ENCODE data around the gene RHEB. TPM values are rescaled to one million over a fixed set of nuclear protein-coding genes. Genes with fewer than 3 reads are reported as not detected.

The RHEB gene
- total RNA-seq, 1 experiment from 2014 or later, result 114 TPM

DNA sequence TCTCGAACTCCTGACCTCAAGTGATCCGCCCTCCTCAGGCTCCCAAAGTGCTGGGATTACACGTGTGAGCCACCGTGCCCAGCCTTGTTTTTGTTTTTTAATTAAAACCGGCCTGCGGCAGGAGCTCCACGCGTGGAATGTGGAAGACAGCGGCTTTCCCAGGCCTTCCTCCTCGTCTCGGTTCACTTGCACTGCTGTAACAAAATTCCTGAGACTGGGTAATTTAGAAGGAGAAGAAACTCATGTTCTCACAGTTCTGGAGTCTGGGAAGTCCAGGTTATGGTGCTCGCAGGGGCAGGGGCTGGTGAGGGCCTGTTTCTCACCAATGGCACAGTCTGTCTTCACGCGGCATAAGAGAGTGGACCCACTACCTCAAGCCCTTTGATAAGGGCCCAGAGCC is 65.4 kb downstream of the RHEB start:
- no peak overlapping the region for H2BK5ac ChIP-seq (ENCODE audit: insufficient read length, low read length)
- no peak overlapping the region for H3K56ac ChIP-seq (ENCODE audit: insufficient read length, low read depth, low read length)
- Mint-ChIP-seq H3K36me3 (ENCODE audit: insufficient read depth in 1 of 3, low read depth in 3 of 3) (peaks cover 6 to 13% (median 8%) of the 10 kb centered on the region in 3 experiments), H3K4me1 (peaks cover 59% of the 10 kb centered on the region in 2 experiments), H3K9me3 (peaks cover 12% of the 10 kb centered on the region in 2 experiments), H3K27ac (0 out of 7 replicates have a peak overlapping the region, but pooled peaks of 1 of the 3 experiments have one; percentile 8), H3K27me3 (ENCODE audit: low read depth) (peaks cover 11% of the 10 kb centered on the region; the same call in 1 of the 2 replicates), H3K4me3 (no peak overlapping the region)
- H3K79me2 ChIP-seq (ENCODE audit: insufficient read depth, low read length), result no peaks in the 10 kb centered on the region
- no peak overlapping the region for H2BK120ac ChIP-seq (ENCODE audit: low read depth, low read length, poor library complexity, severe bottlenecking)
- H3K9ac ChIP-seq (ENCODE audit: extremely low read depth, insufficient read length, low read length), result no peak overlapping the region
- H2AK5ac ChIP-seq (ENCODE audit: insufficient read length, low read length), result no peak overlapping the region
- H3K4me2 ChIP-seq (ENCODE audit: insufficient read depth, insufficient read length, low read length), result no peak overlapping the region
- TF ChIP-seq, protein P1, sequence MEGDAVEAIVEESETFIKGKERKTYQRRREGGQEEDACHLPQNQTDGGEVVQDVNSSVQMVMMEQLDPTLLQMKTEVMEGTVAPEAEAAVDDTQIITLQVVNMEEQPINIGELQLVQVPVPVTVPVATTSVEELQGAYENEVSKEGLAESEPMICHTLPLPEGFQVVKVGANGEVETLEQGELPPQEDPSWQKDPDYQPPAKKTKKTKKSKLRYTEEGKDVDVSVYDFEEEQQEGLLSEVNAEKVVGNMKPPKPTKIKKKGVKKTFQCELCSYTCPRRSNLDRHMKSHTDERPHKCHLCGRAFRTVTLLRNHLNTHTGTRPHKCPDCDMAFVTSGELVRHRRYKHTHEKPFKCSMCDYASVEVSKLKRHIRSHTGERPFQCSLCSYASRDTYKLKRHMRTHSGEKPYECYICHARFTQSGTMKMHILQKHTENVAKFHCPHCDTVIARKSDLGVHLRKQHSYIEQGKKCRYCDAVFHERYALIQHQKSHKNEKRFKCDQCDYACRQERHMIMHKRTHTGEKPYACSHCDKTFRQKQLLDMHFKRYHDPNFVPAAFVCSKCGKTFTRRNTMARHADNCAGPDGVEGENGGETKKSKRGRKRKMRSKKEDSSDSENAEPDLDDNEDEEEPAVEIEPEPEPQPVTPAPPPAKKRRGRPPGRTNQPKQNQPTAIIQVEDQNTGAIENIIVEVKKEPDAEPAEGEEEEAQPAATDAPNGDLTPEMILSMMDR (conservative IDR thresholded peaks at IDR 0.05), result no peak
- no peaks in the 10 kb centered on the region for H3K27me3 ChIP-seq (ENCODE audit: insufficient read depth, low read length)
- H3K14ac ChIP-seq (ENCODE audit: insufficient read depth, low read length), result no peak overlapping the region
- no peak overlapping the region for H3K18ac ChIP-seq (ENCODE audit: insufficient read length, low read depth, low read length)
- no peak overlapping the region for H3K23ac ChIP-seq (ENCODE audit: insufficient read length, low read depth, low read length)
- H3K9me3 ChIP-seq (ENCODE audit: control insufficient read depth, low read depth, low read length), result no peaks in the 10 kb centered on the region
- H3K4ac ChIP-seq (ENCODE audit: low read depth, low read length), result no peak overlapping the region
- no peaks in the 10 kb centered on the region for H4K20me1 ChIP-seq (ENCODE audit: control insufficient read depth, insufficient read depth, insufficient read length)
- no CpG with 5 or more reads among the region's 14 CpGs for WGBS (ENCODE audit: extremely low coverage, insufficient read length, low lambda C conversion rate)
- H3K27ac ChIP-seq (ENCODE audit: insufficient read length, low read depth, low read length), result no peak overlapping the region
- no peak overlapping the region for H2AFZ ChIP-seq (ENCODE audit: low read length)
- H2BK15ac ChIP-seq (ENCODE audit: low read depth, low read length), result no peak overlapping the region
- no peak overlapping the region for H2BK20ac ChIP-seq (ENCODE audit: low read depth, low read length, poor library complexity, severe bottlenecking)
- H4K8ac ChIP-seq (replicated peaks; ENCODE audit: insufficient read length, low read depth, low read length), result no peak overlapping the region
- H3K23me2 ChIP-seq (ENCODE audit: insufficient read length, low read depth, low read length, poor library complexity, severe bottlenecking), result no peaks in the 10 kb centered on the region
- H3K79me1 ChIP-seq (ENCODE audit: insufficient read depth, low read depth, low read length, poor library complexity, severe bottlenecking), result no peaks in the 10 kb centered on the region
- H4K91ac ChIP-seq (ENCODE audit: insufficient read length, low read depth, low read length), result no peak overlapping the region
- DNase-seq, result no peak
- H3T11ph ChIP-seq (ENCODE audit: low read length), result no peak overlapping the region
- no peak overlapping the region for H2BK12ac ChIP-seq (ENCODE audit: insufficient read length, low read depth, low read length)
- no peak overlapping the region for H4K5ac ChIP-seq (ENCODE audit: insufficient read length, low read depth, low read length)
- H3K4me1 ChIP-seq (ENCODE audit: insufficient read depth, low read length), result peaks cover 8% of the 10 kb centered on the region; the same call in 1 of the 2 replicates

Measured in H9 (cell line).